ENCODE measurements around the gene CR2. TPM values are rescaled to one million over a fixed set of nuclear protein-coding genes. Genes with fewer than 3 reads are reported as not detected.
"Not testable (repeated sequence)": the region's sequence is repeated elsewhere in the genome, so short reads cannot be mapped to it uniquely, and the experiment has no call there.

The CR2 gene
- total RNA-seq, 1 donor from 2014 or later: not detected

DNA sequence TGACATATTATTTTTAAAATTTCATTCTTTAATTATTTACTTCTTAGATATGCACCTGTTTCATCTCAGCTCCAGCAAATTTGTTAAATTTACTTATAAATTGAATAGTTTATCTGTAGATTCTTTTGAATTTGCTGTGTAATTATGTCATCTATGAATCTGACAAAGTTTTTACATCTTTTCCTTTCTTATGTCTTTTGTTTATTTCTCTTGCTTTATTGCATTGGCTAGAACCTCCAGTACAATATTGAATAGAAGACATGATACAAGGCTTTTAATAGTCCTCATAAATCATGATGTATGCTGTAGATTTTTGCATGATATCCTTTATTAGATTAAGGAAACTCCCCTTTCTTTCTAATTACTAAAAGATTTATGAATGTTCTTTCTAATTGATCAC is 62.6 kb downstream of the CR2 start:
- Mint-ChIP-seq H3K9me3 (ENCODE audit: unreplicated experiment) (no peaks in the 10 kb centered on the region), H3K4me1 (ENCODE audit: unreplicated experiment) (no peaks in the 10 kb centered on the region)

DNA sequence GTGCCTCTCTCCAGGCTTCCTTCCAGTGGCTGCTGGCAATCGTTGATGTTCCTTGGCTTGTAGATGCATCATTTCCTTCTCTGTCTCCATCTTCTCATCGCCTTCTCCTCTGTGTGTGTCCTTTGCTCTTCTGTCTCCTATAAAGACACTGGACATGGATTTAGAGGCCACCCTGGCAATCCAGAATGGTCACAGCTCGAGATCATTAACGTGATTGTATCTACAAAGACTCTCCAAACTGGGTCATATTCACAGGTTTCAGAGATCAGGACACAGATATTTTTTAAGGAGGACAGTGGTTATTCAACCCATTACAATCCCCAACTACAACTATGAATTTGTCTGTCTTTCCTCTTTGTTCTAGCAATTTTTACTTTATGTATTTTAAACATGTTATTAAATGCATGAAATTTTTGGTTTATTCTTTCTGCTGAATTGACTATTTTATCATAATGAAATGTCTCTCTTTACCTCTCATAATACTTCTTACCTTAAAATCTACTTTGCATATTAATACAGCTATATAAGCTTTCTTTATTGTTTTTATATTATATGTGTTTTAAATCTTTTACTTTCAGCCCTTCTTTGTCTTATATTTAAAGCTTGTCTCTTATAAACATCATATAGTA is 64.6 kb downstream of the CR2 start:
- Mint-ChIP-seq H3K27ac (ENCODE audit: unreplicated experiment) (no peak overlapping the region), H3K4me3 (ENCODE audit: unreplicated experiment) (no peak overlapping the region), H3K36me3 (ENCODE audit: unreplicated experiment) (no peaks in the 10 kb centered on the region), H3K27me3 (ENCODE audit: unreplicated experiment) (peaks cover 9% of the 10 kb centered on the region), H3K9me3 (ENCODE audit: unreplicated experiment) (no peaks in the 10 kb centered on the region), H3K4me1 (ENCODE audit: unreplicated experiment) (no peaks in the 10 kb centered on the region)
- DNase-seq (ENCODE audit: extremely low spot score, unreplicated experiment): no peak
- TF ChIP-seq, protein P1, sequence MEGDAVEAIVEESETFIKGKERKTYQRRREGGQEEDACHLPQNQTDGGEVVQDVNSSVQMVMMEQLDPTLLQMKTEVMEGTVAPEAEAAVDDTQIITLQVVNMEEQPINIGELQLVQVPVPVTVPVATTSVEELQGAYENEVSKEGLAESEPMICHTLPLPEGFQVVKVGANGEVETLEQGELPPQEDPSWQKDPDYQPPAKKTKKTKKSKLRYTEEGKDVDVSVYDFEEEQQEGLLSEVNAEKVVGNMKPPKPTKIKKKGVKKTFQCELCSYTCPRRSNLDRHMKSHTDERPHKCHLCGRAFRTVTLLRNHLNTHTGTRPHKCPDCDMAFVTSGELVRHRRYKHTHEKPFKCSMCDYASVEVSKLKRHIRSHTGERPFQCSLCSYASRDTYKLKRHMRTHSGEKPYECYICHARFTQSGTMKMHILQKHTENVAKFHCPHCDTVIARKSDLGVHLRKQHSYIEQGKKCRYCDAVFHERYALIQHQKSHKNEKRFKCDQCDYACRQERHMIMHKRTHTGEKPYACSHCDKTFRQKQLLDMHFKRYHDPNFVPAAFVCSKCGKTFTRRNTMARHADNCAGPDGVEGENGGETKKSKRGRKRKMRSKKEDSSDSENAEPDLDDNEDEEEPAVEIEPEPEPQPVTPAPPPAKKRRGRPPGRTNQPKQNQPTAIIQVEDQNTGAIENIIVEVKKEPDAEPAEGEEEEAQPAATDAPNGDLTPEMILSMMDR (IDR thresholded peaks at IDR 0.05): no peak

More for the DNA sequence above, 62.6 kb downstream of the CR2 start:
- no peak for DNase-seq (ENCODE audit: extremely low spot score, unreplicated experiment)
- TF ChIP-seq, protein P1 (IDR thresholded peaks at IDR 0.05): no peak
- H3K27me3 Mint-ChIP-seq (ENCODE audit: unreplicated experiment): peaks cover 9% of the 10 kb centered on the region
- no peaks in the 10 kb centered on the region for H3K36me3 Mint-ChIP-seq (ENCODE audit: unreplicated experiment)
- H3K4me3 Mint-ChIP-seq (ENCODE audit: unreplicated experiment): no peak overlapping the region
- no peak overlapping the region for H3K27ac Mint-ChIP-seq (ENCODE audit: unreplicated experiment)

DNA sequence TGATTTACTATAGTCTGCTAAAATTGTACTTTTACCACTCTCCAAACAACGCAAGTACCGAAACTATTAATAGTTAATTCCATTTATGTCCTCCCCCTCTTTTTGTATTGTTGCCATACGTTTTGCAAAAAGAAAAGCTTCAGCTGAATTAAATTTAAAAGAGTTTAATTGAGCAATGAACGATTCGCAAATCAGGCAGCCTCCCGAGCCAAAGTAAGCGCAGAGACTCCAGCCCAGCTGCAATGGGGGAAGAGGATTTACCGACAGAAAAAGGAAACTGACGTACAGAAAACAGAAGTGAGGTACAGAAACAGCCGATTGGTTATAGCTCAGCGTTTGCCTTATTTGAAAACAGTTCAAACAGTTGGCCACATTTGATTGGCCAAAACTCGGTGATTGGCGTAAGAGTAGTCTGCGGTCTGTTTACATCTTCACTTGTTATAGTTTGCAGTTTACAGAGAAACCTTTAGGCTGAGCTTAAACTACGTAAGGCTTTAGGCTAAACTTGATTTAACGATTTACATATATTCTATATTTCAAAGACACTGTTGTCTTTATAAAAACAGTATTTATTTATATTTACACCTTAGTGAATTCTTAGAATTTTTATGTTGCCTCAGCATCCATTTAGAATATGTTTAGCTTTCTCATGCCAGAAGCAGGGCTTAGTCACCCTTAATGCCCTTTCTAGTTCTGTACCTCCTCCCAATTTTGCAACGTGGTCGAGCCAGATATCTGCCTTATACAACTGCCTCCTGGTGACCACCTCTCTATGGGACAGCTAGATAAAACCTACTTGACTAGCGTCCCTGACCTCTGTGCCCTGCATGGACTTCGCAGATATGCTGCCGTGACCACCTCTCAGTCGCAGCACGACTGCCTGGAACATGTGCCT is 65.6 kb downstream of the CR2 start:
- Mint-ChIP-seq H3K4me3 (ENCODE audit: unreplicated experiment) (no peak overlapping the region), H3K27ac (ENCODE audit: unreplicated experiment) (no peak overlapping the region), H3K9me3 (ENCODE audit: unreplicated experiment) (no peaks in the 10 kb centered on the region), H3K36me3 (ENCODE audit: unreplicated experiment) (no peaks in the 10 kb centered on the region), H3K4me1 (ENCODE audit: unreplicated experiment) (no peaks in the 10 kb centered on the region), H3K27me3 (ENCODE audit: unreplicated experiment) (peaks cover 9% of the 10 kb centered on the region)
- TF ChIP-seq, protein P1 (IDR thresholded peaks at IDR 0.05): no peak
- DNase-seq (ENCODE audit: extremely low spot score, unreplicated experiment): no peak

DNA sequence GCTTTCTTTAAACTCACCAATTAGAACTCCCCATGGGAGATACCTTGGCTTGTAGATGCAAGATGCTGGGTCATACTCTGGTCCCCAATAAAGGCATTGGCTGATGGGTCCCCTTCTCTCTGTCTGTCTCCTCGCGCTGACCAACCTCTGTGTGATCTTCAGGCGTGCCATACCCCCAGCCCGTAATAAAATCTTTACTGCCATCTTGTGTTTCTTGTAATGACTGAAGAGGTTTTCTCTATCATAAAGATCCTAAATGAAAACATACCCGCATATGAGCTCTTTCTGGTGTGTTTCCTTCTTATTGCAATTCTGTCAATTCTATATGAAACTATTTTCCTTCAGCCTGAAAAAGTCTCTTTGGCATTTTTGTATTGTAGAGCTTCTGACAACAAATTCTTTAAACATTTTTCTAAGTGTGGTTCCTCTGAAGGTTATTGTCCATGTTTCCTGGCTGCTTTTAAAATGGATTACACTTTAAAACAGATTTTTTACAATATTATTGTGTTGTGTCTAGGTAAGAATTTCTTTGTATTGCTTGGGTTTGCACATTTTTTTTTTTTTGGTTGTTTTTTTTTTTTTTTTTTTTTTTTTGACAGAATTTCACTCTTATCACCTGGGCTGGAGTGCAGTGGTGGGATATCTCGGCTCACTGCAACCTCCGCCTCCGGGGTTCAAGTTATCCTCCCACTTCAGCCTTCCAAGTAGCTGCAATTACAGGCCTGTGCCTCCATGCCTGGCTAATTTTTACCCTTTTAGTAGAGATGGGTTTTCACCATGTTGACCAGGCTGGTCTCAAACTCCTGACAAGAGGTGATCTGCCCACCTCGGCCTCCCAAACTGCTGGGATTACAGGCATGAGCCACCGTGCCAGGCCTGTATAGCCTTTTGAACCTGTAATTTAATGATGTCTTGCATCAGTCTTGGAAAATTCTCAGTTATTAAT is 66.5 kb downstream of the CR2 start:
- H3K27me3 Mint-ChIP-seq (ENCODE audit: unreplicated experiment); DNase-seq (ENCODE audit: extremely low spot score, unreplicated experiment); H3K4me3 Mint-ChIP-seq (ENCODE audit: unreplicated experiment); H3K36me3 Mint-ChIP-seq (ENCODE audit: unreplicated experiment); H3K27ac Mint-ChIP-seq (ENCODE audit: unreplicated experiment); H3K9me3 Mint-ChIP-seq (ENCODE audit: unreplicated experiment); H3K4me1 Mint-ChIP-seq (ENCODE audit: unreplicated experiment): not testable (repeated sequence)

DNA sequence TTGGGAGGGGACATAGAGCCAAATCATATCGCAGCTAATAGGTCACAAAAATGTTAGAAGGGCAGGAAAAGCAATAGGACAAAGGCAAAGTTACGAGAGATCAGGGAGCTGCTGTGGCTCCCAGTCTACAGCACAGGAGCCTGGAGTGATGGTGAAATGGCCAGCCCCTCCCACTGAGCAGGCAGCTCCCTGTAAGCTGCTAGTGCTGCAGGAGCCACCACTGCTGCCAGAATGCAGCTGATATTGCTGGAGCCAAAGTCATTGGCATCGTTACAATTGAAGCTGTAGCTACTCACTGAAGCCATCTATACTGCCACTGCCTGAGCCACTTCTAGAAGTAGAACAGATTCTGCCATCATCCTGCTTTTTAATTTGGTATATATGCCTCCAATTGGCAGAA is 71.1 kb downstream of the CR2 start:
- H3K4me1 Mint-ChIP-seq (ENCODE audit: unreplicated experiment); DNase-seq (ENCODE audit: extremely low spot score, unreplicated experiment); H3K27me3 Mint-ChIP-seq (ENCODE audit: unreplicated experiment); H3K4me3 Mint-ChIP-seq (ENCODE audit: unreplicated experiment); H3K27ac Mint-ChIP-seq (ENCODE audit: unreplicated experiment); H3K9me3 Mint-ChIP-seq (ENCODE audit: unreplicated experiment); H3K36me3 Mint-ChIP-seq (ENCODE audit: unreplicated experiment): not testable (repeated sequence)

DNA sequence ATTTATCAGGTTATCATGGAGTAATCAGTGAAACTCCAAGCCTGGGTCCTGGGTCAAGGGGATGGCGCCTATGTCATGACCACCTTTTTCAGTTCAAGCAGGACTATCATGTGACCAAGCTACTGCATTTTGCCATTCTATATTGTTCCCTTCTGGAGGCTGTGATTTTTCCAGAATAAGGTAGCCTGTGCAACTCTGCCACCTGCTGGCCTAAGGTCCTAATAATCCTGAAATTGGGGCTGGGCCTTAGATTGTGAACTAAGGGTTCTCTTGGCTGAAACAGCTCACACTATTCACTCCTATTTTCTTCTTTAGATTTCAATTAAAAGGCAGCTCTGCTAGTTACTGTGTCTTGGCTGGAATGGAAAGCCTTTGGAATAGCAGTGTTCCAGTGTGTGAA is 74.3 kb downstream of the CR2 start:
- not testable (repeated sequence) for H3K36me3 Mint-ChIP-seq (ENCODE audit: unreplicated experiment); H3K9me3 Mint-ChIP-seq (ENCODE audit: unreplicated experiment); DNase-seq (ENCODE audit: extremely low spot score, unreplicated experiment); H3K27ac Mint-ChIP-seq (ENCODE audit: unreplicated experiment); H3K4me3 Mint-ChIP-seq (ENCODE audit: unreplicated experiment); H3K27me3 Mint-ChIP-seq (ENCODE audit: unreplicated experiment); H3K4me1 Mint-ChIP-seq (ENCODE audit: unreplicated experiment)

DNA sequence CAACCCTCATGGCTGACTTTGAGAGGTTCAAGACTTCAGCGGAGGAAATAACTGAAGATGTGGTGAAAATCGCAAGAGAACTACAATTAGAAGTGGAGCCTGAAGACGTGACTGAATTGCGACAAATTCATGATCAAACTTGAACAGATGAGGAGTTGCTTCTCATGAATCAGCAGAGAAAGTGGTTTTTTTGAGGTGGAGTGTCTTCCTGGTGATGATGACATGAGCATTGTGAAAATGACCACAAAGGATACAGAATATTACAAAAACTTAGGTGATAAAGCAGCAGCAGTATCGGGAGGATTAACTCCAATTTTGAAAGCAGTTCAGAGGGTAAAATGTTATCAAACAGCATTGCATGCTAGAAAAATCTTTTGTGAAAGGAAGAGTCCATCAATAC is 82.1 kb downstream of the CR2 start:
- H3K27ac Mint-ChIP-seq (ENCODE audit: unreplicated experiment); H3K4me3 Mint-ChIP-seq (ENCODE audit: unreplicated experiment); DNase-seq (ENCODE audit: extremely low spot score, unreplicated experiment); H3K27me3 Mint-ChIP-seq (ENCODE audit: unreplicated experiment); H3K36me3 Mint-ChIP-seq (ENCODE audit: unreplicated experiment); H3K9me3 Mint-ChIP-seq (ENCODE audit: unreplicated experiment); H3K4me1 Mint-ChIP-seq (ENCODE audit: unreplicated experiment): not testable (repeated sequence)

All from osteocyte (in vitro differentiated cells).